Activated CD8-positive, alpha-beta T cell treated with anti-CD3 and anti-CD28 coated beads for 36 hours (primary cell): ENCODE measurements around the gene HNRNPL. TPM values are rescaled to one million over a fixed set of nuclear protein-coding genes. Genes with fewer than 3 reads are reported as not detected.
A peak's percentile ranks its signal among the peaks of the same experiment; 100 is the strongest.

Experiments used
- ATAC-seq: fragments of 200-7000 bp; cut with Tn5 transposase; one replicate; pipeline ENCODE4 v1.10.0; 2021; ENCODE audit warnings: mild to moderate bottlenecking, moderate library complexity
- CTCF ChIA-PET: fragments of 350-600 bp; sonication (Branson Sonifier 250); formaldehyde crosslinking; loops from one replicate; lab custom pipeline; 2021; ENCODE audit warnings: antibody characterized with exemption; lab: Charles Lee
- POLR2A ChIA-PET: fragments of 350-600 bp; sonication (Branson Sonifier 250); formaldehyde crosslinking; loops from one replicate; lab custom pipeline; 2021; ENCODE audit warnings: antibody characterized with exemption; lab: Charles Lee
- DNase-seq: peaks from one replicate; pipeline ENCODE4 v3.0.0-alpha.2; 2020
- H3K27ac Mint-ChIP-seq: one replicate; pipeline ENCODE4 v1.8.0; 2021; ENCODE audit warnings: mild to moderate bottlenecking, mixed read lengths
- H3K27me3 Mint-ChIP-seq: one replicate; pipeline ENCODE4 v1.8.0; 2021; ENCODE audit warnings: mixed read lengths
- H3K36me3 Mint-ChIP-seq: one replicate; pipeline ENCODE4 v1.8.0; 2021; ENCODE audit warnings: low read depth, mixed read lengths
- H3K4me1 Mint-ChIP-seq: one replicate; pipeline ENCODE4 v1.8.0; 2021; ENCODE audit warnings: low read depth, mixed read lengths
- H3K4me3 Mint-ChIP-seq: one replicate; pipeline ENCODE4 v1.8.0; 2021; ENCODE audit warnings: mild to moderate bottlenecking, moderate library complexity, mixed read lengths
- H3K9me3 Mint-ChIP-seq: one replicate; pipeline ENCODE4 v1.8.0; 2021; ENCODE audit warnings: mixed read lengths
- intact Hi-C: fragments of 100-400 bp; cut with micrococcal nuclease; formaldehyde crosslinking; loops from one replicate; pipeline ENCODE4 v1.10.0; 2022
- total RNA-seq, 2 experiments: library from RNA; stranded (reverse); gene quantifications; one replicate each; pipeline ENCODE4 v1.2.3, GENCODE V29; 2021
- TF ChIP-seq, protein P1 (sequence below): fragments of 200-600 bp; IDR thresholded peaks from one replicate; pipeline ENCODE4 v1.8.0; 2022; ENCODE audit warnings: antibody characterized with exemption, mild to moderate bottlenecking

The HNRNPL gene
- total RNA-seq, 2 experiments from 2014 or later: 747 to 761 TPM

DNA sequence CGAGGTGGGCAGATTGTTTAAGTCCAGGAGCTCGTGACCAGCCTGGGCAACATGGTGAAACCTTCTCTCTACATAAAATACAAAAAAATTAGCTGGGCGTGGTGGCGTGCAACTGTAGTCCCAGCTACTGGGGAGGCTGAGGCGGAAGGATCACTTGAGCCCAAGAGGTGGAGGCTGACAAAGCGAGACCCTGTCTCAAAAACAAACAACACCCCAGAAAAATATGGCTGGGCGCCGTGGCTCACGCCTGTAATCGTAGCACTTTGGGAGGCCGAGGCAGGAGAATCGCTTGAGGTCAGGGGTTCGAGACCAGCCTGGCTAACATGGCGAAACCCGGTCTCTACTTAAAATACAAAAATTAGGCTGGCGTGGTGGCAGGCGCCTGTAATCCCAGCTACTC is 3.4 kb upstream of the HNRNPL start:
- DNase-seq (no peak), ATAC-seq (no peak)
- Mint-ChIP-seq H3K36me3 (peaks cover 16% of the 10 kb centered on the region), H3K9me3 (peaks cover 3% of the 10 kb centered on the region), H3K4me3 (peak overlapping the region; percentile 97), H3K4me1 (peaks cover 32% of the 10 kb centered on the region), H3K27me3 (no peaks in the 10 kb centered on the region), H3K27ac (peak overlapping the region; percentile 99)
- ChIA-PET POLR2A (interaction anchor here (1.1 to 7.2 kb wide), 7 partner anchors 9 to 205 kb away, joined by 3 to 152 read pairs (median 4); partner anchors contain the start of genes ECH1, NFKBIB and RINL), CTCF (interaction anchor here (0.9 to 4.4 kb wide), 5 partner anchors 10 to 219 kb away, joined by 3 to 20 read pairs (median 7); no protein-coding TSS in a partner anchor)
- TF ChIP-seq, protein P1, sequence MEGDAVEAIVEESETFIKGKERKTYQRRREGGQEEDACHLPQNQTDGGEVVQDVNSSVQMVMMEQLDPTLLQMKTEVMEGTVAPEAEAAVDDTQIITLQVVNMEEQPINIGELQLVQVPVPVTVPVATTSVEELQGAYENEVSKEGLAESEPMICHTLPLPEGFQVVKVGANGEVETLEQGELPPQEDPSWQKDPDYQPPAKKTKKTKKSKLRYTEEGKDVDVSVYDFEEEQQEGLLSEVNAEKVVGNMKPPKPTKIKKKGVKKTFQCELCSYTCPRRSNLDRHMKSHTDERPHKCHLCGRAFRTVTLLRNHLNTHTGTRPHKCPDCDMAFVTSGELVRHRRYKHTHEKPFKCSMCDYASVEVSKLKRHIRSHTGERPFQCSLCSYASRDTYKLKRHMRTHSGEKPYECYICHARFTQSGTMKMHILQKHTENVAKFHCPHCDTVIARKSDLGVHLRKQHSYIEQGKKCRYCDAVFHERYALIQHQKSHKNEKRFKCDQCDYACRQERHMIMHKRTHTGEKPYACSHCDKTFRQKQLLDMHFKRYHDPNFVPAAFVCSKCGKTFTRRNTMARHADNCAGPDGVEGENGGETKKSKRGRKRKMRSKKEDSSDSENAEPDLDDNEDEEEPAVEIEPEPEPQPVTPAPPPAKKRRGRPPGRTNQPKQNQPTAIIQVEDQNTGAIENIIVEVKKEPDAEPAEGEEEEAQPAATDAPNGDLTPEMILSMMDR: no peak
- intact Hi-C loops: loop anchor here (5.0 kb wide), 1 partner anchor 79 kb away; the partner anchor contains the start of genes MRPS12 and SARS2

DNA sequence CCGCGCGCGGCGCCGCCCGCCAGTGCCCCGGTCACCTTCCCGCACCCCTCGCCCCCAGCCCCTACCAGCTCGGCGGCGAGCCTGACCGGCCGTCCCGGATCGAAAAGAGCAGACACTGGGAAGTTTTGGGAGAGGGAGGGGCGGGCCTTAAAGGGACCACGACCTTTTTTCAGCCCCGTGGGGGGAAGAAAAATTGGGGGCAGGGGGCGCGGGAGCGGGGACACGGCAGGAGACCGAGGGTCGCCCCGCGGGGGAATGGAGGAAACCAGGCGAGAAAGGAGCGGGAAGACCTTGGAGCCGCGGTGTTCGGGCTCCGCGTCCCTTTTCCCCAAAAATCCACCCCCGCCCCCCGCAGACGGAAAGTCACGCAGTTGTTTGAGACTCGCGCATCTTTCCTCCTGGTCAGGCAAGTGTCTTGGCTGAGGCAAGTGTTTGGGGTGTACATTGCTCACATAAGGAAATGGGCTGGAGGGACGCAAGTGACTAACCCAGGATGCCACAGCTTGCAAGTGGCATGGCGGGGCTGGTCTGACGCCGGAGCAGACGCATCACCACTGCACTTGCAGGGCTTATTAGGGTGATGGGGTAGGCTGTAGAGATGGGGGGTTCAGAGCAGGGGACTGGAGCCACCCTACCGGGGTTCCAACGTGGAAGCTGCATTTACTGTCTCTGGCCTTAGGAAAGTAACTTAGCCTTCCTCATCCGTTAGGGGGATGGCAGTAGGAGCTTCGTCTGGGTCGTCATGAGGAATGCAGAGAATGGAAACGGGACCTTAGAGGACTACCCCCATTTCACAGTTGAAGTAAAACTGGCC is 2.7 kb upstream of the HNRNPL start:
- CTCF ChIA-PET: interaction anchor here (0.9 to 4.4 kb wide), 5 partner anchors 11 to 218 kb away, joined by 3 to 20 read pairs (median 7); no protein-coding TSS in a partner anchor

DNA sequence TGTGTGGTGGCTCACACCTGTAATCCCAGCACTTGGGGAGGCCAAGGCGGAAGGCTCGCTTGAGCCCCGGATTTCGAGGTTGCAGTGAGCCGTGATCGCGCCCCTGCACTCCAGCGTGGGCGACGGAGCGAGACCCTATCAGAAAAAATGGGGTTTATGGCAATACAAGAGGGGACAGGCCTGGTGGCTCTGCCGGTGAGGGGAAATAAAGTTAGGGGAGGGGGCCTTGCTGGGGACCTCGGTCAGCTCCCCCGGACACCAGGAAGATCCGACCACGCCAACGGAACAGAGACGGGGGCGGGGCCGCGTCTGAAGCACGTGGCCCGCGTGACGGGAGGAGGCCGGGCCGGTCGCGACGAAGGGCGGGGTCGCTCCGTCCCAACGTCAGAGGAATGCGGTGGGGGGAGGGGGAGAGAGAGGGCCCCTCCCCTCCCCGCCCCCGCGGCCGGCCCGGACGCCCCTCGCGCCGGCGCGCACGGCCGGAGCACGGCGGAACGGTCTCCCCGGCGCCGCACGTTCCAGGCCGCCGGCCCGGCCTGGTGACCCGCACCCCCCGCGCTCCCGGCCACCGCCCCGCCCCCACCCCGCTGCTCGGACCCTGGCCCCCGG is 1.9 kb upstream of the HNRNPL start:
- H3K27ac Mint-ChIP-seq: peak overlapping the region; percentile 99
- peaks cover 31% of the 10 kb centered on the region for H3K36me3 Mint-ChIP-seq
- peak overlapping the region; percentile 97 for H3K4me3 Mint-ChIP-seq
- ATAC-seq (peak; percentile 10), DNase-seq (peak; percentile 94)
- peaks cover 2% of the 10 kb centered on the region for H3K9me3 Mint-ChIP-seq
- ChIA-PET POLR2A (interaction anchor here (0.6 to 7.2 kb wide), 11 partner anchors 7 to 439 kb away, joined by 3 to 152 read pairs (median 4); partner anchors contain the start of genes ECH1 and RINL), CTCF (interaction anchor here (1.1 to 4.4 kb wide), 3 partner anchors 14 to 79 kb away, joined by 3 to 20 read pairs (median 4); partner anchors contain the start of genes MRPS12 and SARS2)
- H3K4me1 Mint-ChIP-seq: peaks cover 32% of the 10 kb centered on the region
- TF ChIP-seq, protein P1: no peak
- intact Hi-C loops: loop anchor here (1.0 to 5.0 kb wide), 2 partner anchors 14 to 81 kb away; partner anchors contain the start of genes MRPS12 and SARS2
- H3K27me3 Mint-ChIP-seq: no peaks in the 10 kb centered on the region

More for the DNA sequence above, 2.7 kb upstream of the HNRNPL start:
- Mint-ChIP-seq H3K4me1 (peaks cover 32% of the 10 kb centered on the region), H3K36me3 (peaks cover 24% of the 10 kb centered on the region), H3K9me3 (peaks cover 3% of the 10 kb centered on the region), H3K4me3 (peak overlapping the region; percentile 97), H3K27ac (peak overlapping the region; percentile 99), H3K27me3 (no peaks in the 10 kb centered on the region)
- TF ChIP-seq, protein P1: no peak
- intact Hi-C loops: loop anchor here (1.0 to 5.0 kb wide), 2 partner anchors 13 to 80 kb away; partner anchors contain the start of genes MRPS12 and SARS2
- DNase-seq: peak; percentile 85
- no peak for ATAC-seq
- POLR2A ChIA-PET: interaction anchor here (1.0 to 7.2 kb wide), 11 partner anchors 8 to 204 kb away, joined by 3 to 152 read pairs (median 4); partner anchors contain the start of genes ECH1, NFKBIB and RINL

DNA sequence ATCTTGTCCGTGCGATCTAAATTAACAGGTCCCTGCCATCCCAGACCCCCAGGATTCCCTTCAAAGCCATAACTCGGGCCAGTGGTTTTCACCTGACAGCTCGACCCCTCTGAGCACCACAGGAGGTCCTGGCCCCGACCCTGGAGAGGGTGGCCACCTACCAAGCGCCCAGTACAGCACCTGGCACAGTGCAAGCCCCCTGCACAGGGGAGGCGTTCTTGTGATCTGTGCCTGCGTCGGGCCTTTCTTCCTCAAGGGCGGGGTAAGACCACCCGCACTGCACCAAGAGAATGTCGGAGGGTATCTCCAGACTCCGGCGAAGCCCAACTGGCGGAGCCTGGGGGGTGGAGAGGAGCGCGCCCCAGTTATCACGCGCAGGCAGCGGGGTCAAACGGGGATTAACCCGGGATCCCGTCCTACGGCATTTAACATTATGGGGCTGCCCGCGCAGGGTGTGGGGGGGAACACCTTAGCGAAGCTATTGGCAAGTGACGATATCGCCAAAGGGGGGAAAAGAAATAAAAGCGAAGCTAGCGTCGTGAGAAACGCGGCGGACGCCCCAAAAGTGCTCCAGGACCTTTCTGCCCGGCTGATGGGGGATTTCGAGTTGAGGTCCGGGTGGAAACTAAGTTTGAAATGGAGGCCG is 1.3 kb upstream of the HNRNPL start:
- intact Hi-C loops: loop anchor here (5.0 kb wide), 1 partner anchor 81 kb away; the partner anchor contains the start of genes MRPS12 and SARS2
- ATAC-seq: no peak
- peak overlapping the region; percentile 97 for H3K4me3 Mint-ChIP-seq
- DNase-seq: peak; percentile 67
- ChIA-PET POLR2A (interaction anchor here (0.6 to 7.2 kb wide), 11 partner anchors 9 to 439 kb away, joined by 3 to 152 read pairs (median 4); partner anchors contain the start of genes ECH1, EIF3K and RINL), CTCF (interaction anchor here (1.1 to 4.4 kb wide), 3 partner anchors 15 to 80 kb away, joined by 3 to 20 read pairs (median 4); partner anchors contain the start of genes MRPS12 and SARS2)
- peaks cover 34% of the 10 kb centered on the region for H3K36me3 Mint-ChIP-seq
- H3K4me1 Mint-ChIP-seq: peaks cover 31% of the 10 kb centered on the region
- H3K27me3 Mint-ChIP-seq: no peaks in the 10 kb centered on the region
- TF ChIP-seq, protein P1: no peak
- H3K27ac Mint-ChIP-seq: peak overlapping the region; percentile 99
- H3K9me3 Mint-ChIP-seq: no peaks in the 10 kb centered on the region
